Right cardiac atrium (tissue), 5 donors: ENCODE measurements around the gene UVSSA. TPM values are rescaled to one million over a fixed set of nuclear protein-coding genes. Genes with fewer than 3 reads are reported as not detected.
"Not testable (repeated sequence)": the region's sequence is repeated elsewhere in the genome, so short reads cannot be mapped to it uniquely, and the experiment has no call there.

ENCODE experiments used
- ATAC-seq, 2 donors: fragments of 200-7000 bp; cut with Tn5 transposase; one replicate each; pipeline versions ENCODE4 v1.8.0 to v1.9.1; 2020; ENCODE audit warnings: moderate library complexity in 2 of 2, mild to moderate bottlenecking in 1 of 2
- DNase-seq, 3 donors: peaks; one replicate each; pipeline ENCODE4 v3.0.0-alpha.2; 2020
- H3K27ac ChIP-seq: one replicate; pipeline ENCODE4 v1.5.1; 2013; ENCODE audit warnings: mild to moderate bottlenecking, low read length, control low read depth, moderate library complexity
- H3K27me3 ChIP-seq: one replicate; pipeline ENCODE4 v1.6.1; 2013; ENCODE audit not compliant: control insufficient read depth, insufficient read depth
- H3K4me1 ChIP-seq: one replicate; pipeline ENCODE4 v1.6.1; 2013; ENCODE audit warnings: low read length; ENCODE audit not compliant: control insufficient read depth, insufficient read depth
- H3K4me3 ChIP-seq: one replicate; pipeline ENCODE4 v1.5.1; 2013; ENCODE audit warnings: low read length, control low read depth
- H3K9me3 ChIP-seq: one replicate; pipeline ENCODE4 v1.6.1; 2013; ENCODE audit warnings: low read length; ENCODE audit not compliant: control insufficient read depth
- WGBS: extraction: QIAGEN DNeasy Blood & Tissue Kit; methylation state at CpG from one replicate; pipeline ENCODE4 v1.1.7; 2013; 5-methylcytosine and 5-hydroxymethylcytosine counted together
- intact Hi-C, 4 donors: fragments of 100-400 bp; cut with DNase I; formaldehyde crosslinking; loops; one replicate each; pipeline versions ENCODE4 v1.11.0 to v1.14.0; 2022 to 2023
- polyA plus RNA-seq: library from polyadenylated mRNA; stranded (reverse); fragments of 200-250 nt; gene quantifications from one replicate; pipeline ENCODE4 v1.2.3, GENCODE V29; 2013
- total RNA-seq, 4 donors: library from RNA; stranded (reverse); fragmentation: NEBNext Ultra II Directional; extraction: Animal tissue kit (Norgen Biotek cat#: 25700); gene quantifications; one replicate each; pipeline ENCODE4 v1.2.1, GENCODE V29; 2021
- donor health status: healthy with polysubstance abuse.
- donor health status: DM: no; HTN: yes; CAD: no.
- donor health status: DM: no; HTN: no; CAD: no.
- donor health status: DM: no; HTN: yes; CAD: no; lungs with severe emphysema.
- donor health status: DM: yes; HTN: yes; CAD: no.

Gene UVSSA
- total and polyA plus RNA-seq, 5 donors = 5.0 to 8.8 (median 8.3) TPM

GRCh38 chr4:1419708-1420107 is 72.7 kb downstream of the UVSSA start:
- H3K27me3 ChIP-seq = no peaks in the 10 kb centered on the region
- intact Hi-C loops = no loop called here
- no peaks in the 10 kb centered on the region for H3K4me1 ChIP-seq
- 89% methylated on average over 13 of the region's 13 CpGs for WGBS
- DNase-seq (peak in 1 of 3 donors; percentile 13), ATAC-seq (no peak)
- no peak overlapping the region for H3K4me3 ChIP-seq
- no peak overlapping the region for H3K27ac ChIP-seq
- H3K9me3 ChIP-seq = no peaks in the 10 kb centered on the region

- WGBS = 47% methylated on average over 2 of the region's 2 CpGs
- H3K4me1 ChIP-seq = no peaks in the 10 kb centered on the region
- no peaks in the 10 kb centered on the region for H3K27me3 ChIP-seq
- intact Hi-C loops = no loop called here
- no peaks in the 10 kb centered on the region for H3K9me3 ChIP-seq
- no peak overlapping the region for H3K4me3 ChIP-seq
- DNase-seq (no peak), ATAC-seq (no peak)
- no peak overlapping the region for H3K27ac ChIP-seq
Observed at GRCh38 chr4:1421657-1422056, 74.6 kb downstream of the UVSSA start.

GRCh38 chr4:1427010-1427409 is 80.0 kb downstream of the UVSSA start:
- intact Hi-C loops = no loop called here
- ATAC-seq (no peak), DNase-seq (no peak)
- 65% methylated on average over 5 of the region's 5 CpGs for WGBS
- Histone ChIP-seq H3K9me3 (no peaks in the 10 kb centered on the region), H3K4me1 (no peaks in the 10 kb centered on the region), H3K27ac (no peak overlapping the region), H3K27me3 (no peaks in the 10 kb centered on the region), H3K4me3 (no peak overlapping the region)

- DNase-seq = peak in 1 of 3 donors; percentile 1
- H3K4me1 ChIP-seq, ATAC-seq, H3K9me3 ChIP-seq, intact Hi-C loops, H3K4me3 ChIP-seq, H3K27me3 ChIP-seq, H3K27ac ChIP-seq: not testable (repeated sequence)
- 82% methylated on average over 4 of the region's 4 CpGs for WGBS
Observed at GRCh38 chr4:1443688-1444172, 96.7 kb downstream of the UVSSA start.

Other genes with a start within 250 kb of the UVSSA start
- gene RNF212, start 233.6 kb upstream of the UVSSA start, total RNA-seq = 1 to 10 TPM in 3 of 4 donors, under 1 TPM in 1; 0.59 to 2.4 (median 1.5) TPM
- gene RNF212, start 233.6 kb upstream of the UVSSA start, polyA plus RNA-seq = 1.6 TPM
- 10 to 100 TPM; 12.2 to 27.4 (median 14.2) TPM for gene SPON2, start 174.6 kb upstream of the UVSSA start, total RNA-seq
- 9.6 TPM for gene SPON2, start 174.6 kb upstream of the UVSSA start, polyA plus RNA-seq
- gene CTBP1, start 98.1 kb upstream of the UVSSA start, total RNA-seq = 100 to 1,000 TPM; 123 to 145 (median 134) TPM
- 119 TPM for gene CTBP1, start 98.1 kb upstream of the UVSSA start, polyA plus RNA-seq
- gene MAEA, start 57.3 kb upstream of the UVSSA start, total RNA-seq = 10 to 100 TPM; 51.6 to 61.8 (median 59.2) TPM
- gene MAEA, start 57.3 kb upstream of the UVSSA start, polyA plus RNA-seq = 53.4 TPM
- gene NKX1-1, start 59.2 kb downstream of the UVSSA start, total RNA-seq = not detected
- not detected for gene NKX1-1, start 59.2 kb downstream of the UVSSA start, polyA plus RNA-seq